A172 (cell line): Measurements from ENCODE around the gene FPR3. TPM values are rescaled to one million over a fixed set of nuclear protein-coding genes. Genes with fewer than 3 reads are reported as not detected.

Experiments
- total RNA-seq: library from RNA; depleted of rRNA; stranded (reverse); fragments of >200 nt; shearing (Covaris generic); gene quantifications from 2 replicates; pipeline ENCODE4 v1.2.3, GENCODE V29; 2014; rRNA removed

FPR3 gene
- total RNA-seq, 1 experiment from 2014 or later: not detected

Other genes starting within 250 kb of the FPR3 start
- 0.72 and 0.96 TPM in 2 replicates for gene ZNF175, start 223.9 kb upstream of the FPR3 start, total RNA-seq
- gene SIGLEC5, start 164.8 kb upstream of the FPR3 start, total RNA-seq: not detected in 2 replicates
- gene SIGLEC14, start 148.3 kb upstream of the FPR3 start, total RNA-seq: not detected in 2 replicates
- gene SPACA6, start 101.8 kb upstream of the FPR3 start, total RNA-seq: 0.52 and 3.2 TPM in 2 replicates
- not detected in 2 replicates for gene HAS1, start 71.2 kb upstream of the FPR3 start, total RNA-seq
- gene FPR1, start 43.3 kb upstream of the FPR3 start, total RNA-seq: 0.07 TPM in 1 of 2 replicates, not detected in the other
- not detected in 2 replicates for gene FPR2, start 34.0 kb upstream of the FPR3 start, total RNA-seq
- 0.19 and 0.57 TPM in 2 replicates for gene ZNF577, start 92.8 kb downstream of the FPR3 start, total RNA-seq
- gene ZNF649, start 109.9 kb downstream of the FPR3 start, total RNA-seq: 0.78 and 2.4 TPM in 2 replicates
- 4.8 and 7.7 TPM in 2 replicates for gene ZNF613, start 132.3 kb downstream of the FPR3 start, total RNA-seq
- gene ZNF350, start 191.7 kb downstream of the FPR3 start, total RNA-seq: 7.1 and 7.8 TPM in 2 replicates
- gene ZNF615, start 213.1 kb downstream of the FPR3 start, total RNA-seq: 7.9 and 9.3 TPM in 2 replicates
- gene ZNF614, start 233.2 kb downstream of the FPR3 start, total RNA-seq: 14.3 and 15.3 TPM in 2 replicates